ENCODE results near the gene BICC1.

DNA sequence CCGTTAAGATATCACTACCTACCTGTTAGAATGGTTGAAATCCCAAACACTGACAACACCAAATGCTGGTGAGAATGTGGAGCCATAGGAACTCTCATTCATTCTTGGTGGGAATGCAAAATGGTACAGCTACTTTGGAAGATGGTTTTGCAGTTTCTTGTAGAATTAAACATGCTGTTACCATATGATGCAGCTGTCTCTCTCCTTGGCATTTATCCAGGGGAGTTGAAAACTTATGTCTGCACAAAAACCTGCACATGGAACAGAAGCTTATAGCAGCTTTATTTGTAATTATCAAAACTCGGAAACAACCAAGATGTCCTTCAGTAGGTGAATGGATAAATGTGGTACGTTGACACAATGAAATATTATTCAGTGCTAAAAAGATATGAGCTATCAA, 199.5 kb downstream of the BICC1 start:
- TF ChIP-seq EZH2 (IDR thresholded peaks at IDR 0.05): no peak
- TF ChIP-seq, protein P1, sequence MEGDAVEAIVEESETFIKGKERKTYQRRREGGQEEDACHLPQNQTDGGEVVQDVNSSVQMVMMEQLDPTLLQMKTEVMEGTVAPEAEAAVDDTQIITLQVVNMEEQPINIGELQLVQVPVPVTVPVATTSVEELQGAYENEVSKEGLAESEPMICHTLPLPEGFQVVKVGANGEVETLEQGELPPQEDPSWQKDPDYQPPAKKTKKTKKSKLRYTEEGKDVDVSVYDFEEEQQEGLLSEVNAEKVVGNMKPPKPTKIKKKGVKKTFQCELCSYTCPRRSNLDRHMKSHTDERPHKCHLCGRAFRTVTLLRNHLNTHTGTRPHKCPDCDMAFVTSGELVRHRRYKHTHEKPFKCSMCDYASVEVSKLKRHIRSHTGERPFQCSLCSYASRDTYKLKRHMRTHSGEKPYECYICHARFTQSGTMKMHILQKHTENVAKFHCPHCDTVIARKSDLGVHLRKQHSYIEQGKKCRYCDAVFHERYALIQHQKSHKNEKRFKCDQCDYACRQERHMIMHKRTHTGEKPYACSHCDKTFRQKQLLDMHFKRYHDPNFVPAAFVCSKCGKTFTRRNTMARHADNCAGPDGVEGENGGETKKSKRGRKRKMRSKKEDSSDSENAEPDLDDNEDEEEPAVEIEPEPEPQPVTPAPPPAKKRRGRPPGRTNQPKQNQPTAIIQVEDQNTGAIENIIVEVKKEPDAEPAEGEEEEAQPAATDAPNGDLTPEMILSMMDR (IDR thresholded peaks at IDR 0.05): no peak
